SIG-M5 treated with dmso at 0.1 percent for 504 hours (cell line): Measurements from ENCODE around the gene GSS.

Experiments
- DNase-seq: peaks from one replicate; lab custom pipeline; 2025; ENCODE audit not compliant: unreplicated experiment; lab: John Stamatoyannopoulos, UW

GSS gene

GRCh38 chr20:34978092-34978744 lies 22.6 kb upstream of the GSS start:
- DNase-seq = no peak

GRCh38 chr20:34977365-34978091 lies 21.9 kb upstream of the GSS start:
- DNase-seq = no peak

- DNase-seq = no peak
Observed at GRCh38 chr20:34976286-34976685, 20.7 kb upstream of the GSS start.

- DNase-seq = no peak
Observed at GRCh38 chr20:34974246-34974645, 18.6 kb upstream of the GSS start.

- no peak for DNase-seq
Observed at GRCh38 chr20:34971561-34972235, 16.1 kb upstream of the GSS start.

- no peak for DNase-seq
Observed at GRCh38 chr20:34970846-34971560, 15.4 kb upstream of the GSS start.

- DNase-seq = no peak
Observed at GRCh38 chr20:34970193-34970840, 14.7 kb upstream of the GSS start.

- no peak for DNase-seq
Observed at GRCh38 chr20:34968042-34968775, 12.6 kb upstream of the GSS start.

GRCh38 chr20:34967421-34967820 lies 11.8 kb upstream of the GSS start:
- no peak for DNase-seq

GRCh38 chr20:34965051-34965450 lies 9.4 kb upstream of the GSS start:
- DNase-seq = no peak

GRCh38 chr20:34964486-34964885 lies 8.9 kb upstream of the GSS start:
- DNase-seq = no peak

- no peak for DNase-seq
Observed at GRCh38 chr20:34956751-34957472, 1.3 kb upstream of the GSS start.

GRCh38 chr20:34956041-34956458 lies 444 bp upstream of the GSS start:
- DNase-seq = no peak

GRCh38 chr20:34954904-34955230 lies 739 bp downstream of the GSS start:
- DNase-seq = no peak

GRCh38 chr20:34953960-34954359 lies 1.6 kb downstream of the GSS start:
- no peak for DNase-seq

GRCh38 chr20:34952671-34953070 lies 2.9 kb downstream of the GSS start:
- no peak for DNase-seq

- DNase-seq = no peak
Observed at GRCh38 chr20:34951652-34952051, 4.0 kb downstream of the GSS start.

- DNase-seq = no peak
Observed at GRCh38 chr20:34951252-34951651, 4.4 kb downstream of the GSS start.

- no peak for DNase-seq
Observed at GRCh38 chr20:34949120-34949519, 6.5 kb downstream of the GSS start.

- DNase-seq = no peak
Observed at GRCh38 chr20:34948030-34948429, 7.6 kb downstream of the GSS start.
